Uterus (tissue), 4 donors: ENCODE measurements around the gene ZNF217. TPM values are rescaled to one million over a fixed set of nuclear protein-coding genes. Genes with fewer than 3 reads are reported as not detected.
"Not testable (repeated sequence)": the region's sequence is repeated elsewhere in the genome, so short reads cannot be mapped to it uniquely, and the experiment has no call there.

ENCODE experiments used
- DNase-seq, 2 donors: peaks; one replicate each; pipeline ENCODE4 v3.0.0-alpha.2; 2019 to 2020
- H3K27ac ChIP-seq, 2 donors: fragments of 200-600 bp; sonication (generic); 1 replicate in 1 of 2; 2 replicates in 1 of 2; pipeline ENCODE4 v1.5.1; 2016 to 2018
- H3K27me3 ChIP-seq, 2 donors: fragments of 200-600 bp; sonication (generic); one replicate each; pipeline ENCODE4 v1.5.1; 2018 to 2019; ENCODE audit warnings: control low read depth in 1 of 2
- H3K36me3 ChIP-seq, 2 donors: fragments of 200-600 bp; sonication (generic); one replicate each; pipeline ENCODE4 v1.5.1; 2019; ENCODE audit warnings: control low read depth in 1 of 2
- H3K4me1 ChIP-seq, 2 donors: fragments of 200-600 bp; sonication (generic); one replicate each; pipeline ENCODE4 v1.5.1; 2018 to 2019; ENCODE audit warnings: control low read depth in 1 of 2
- H3K4me3 ChIP-seq, 2 donors: fragments of 200-600 bp; sonication (generic); 1 replicate in 1 of 2; 2 replicates in 1 of 2; pipeline ENCODE4 v1.5.1; 2018 to 2019; ENCODE audit warnings: mild to moderate bottlenecking in 1 of 2
- H3K9me3 ChIP-seq, 2 donors: fragments of 200-600 bp; sonication (generic); one replicate each; pipeline ENCODE4 v1.5.1; 2019; ENCODE audit warnings: control low read depth in 1 of 2
- POLR2A ChIP-seq, 2 donors: fragments of 450-650 bp; IDR thresholded peaks; one replicate each; pipeline ENCODE4 v1.6.1; 2016; ENCODE audit warnings: antibody characterized with exemption in 2 of 2, mild to moderate bottlenecking in 1 of 2, moderate library complexity in 1 of 2
- intact Hi-C: fragments of 100-400 bp; cut with DNase I; formaldehyde crosslinking; loops from one replicate; pipeline ENCODE4 v1.15.1; 2023; ENCODE audit warnings: low total_unique reads
- total RNA-seq, 4 donors: library from RNA; depleted of rRNA in 3 of 4; stranded (reverse); fragments of >200 nt in 3 of 4; gene quantifications; one replicate each; pipeline versions ENCODE4 v1.1.0 to v1.2.4, GENCODE V29; 2014 to 2023
- TF ChIP-seq, protein P1 (sequence below), 4 experiments: fragments of 200-600 bp in 2 of 4; fragments of 450-650 bp in 2 of 4; sonication (generic) in 2 of 4; IDR thresholded peaks; one replicate each; pipeline ENCODE4 v1.5.1; 2016 to 2019; ENCODE audit warnings: antibody characterized with exemption in 4 of 4, mild to moderate bottlenecking in 2 of 4, moderate library complexity in 1 of 4
- donor health status: DM: yes; HTN: yes; CAD: no.

The ZNF217 gene
- total RNA-seq, 4 donors from 2014 or later = 7.4 to 37.8 (median 18.4) TPM

DNA sequence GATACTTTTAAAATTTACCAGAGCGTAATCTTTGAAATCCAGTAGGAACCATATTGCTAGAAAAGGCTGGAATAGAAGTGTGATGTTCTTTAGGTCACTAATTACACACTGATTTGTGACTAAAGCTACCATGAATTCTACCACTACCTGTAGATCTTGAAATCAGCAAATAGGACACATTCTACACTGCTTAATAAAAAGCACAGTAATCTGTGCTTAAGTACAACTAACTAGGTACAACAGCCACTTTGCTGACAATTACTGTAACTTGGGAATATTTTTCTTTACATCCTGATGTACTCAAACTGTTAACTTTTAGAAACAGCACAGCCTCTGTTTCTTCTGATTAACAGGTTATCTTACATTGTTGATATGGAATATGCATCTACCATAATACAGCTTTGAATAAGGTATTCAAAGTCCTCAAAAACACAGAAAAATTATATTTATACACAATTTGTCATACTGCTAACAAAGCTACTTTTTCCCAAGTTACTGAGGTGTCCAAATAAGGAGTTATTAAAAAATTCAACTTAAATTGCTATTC, 6.4 kb downstream of the ZNF217 start:
- DNase-seq, intact Hi-C loops, H3K36me3 ChIP-seq, H3K4me3 ChIP-seq, H3K9me3 ChIP-seq, H3K27me3 ChIP-seq, H3K4me1 ChIP-seq: not testable (repeated sequence)
- H3K27ac ChIP-seq = peak overlapping the region; percentile 46 to 57

DNA sequence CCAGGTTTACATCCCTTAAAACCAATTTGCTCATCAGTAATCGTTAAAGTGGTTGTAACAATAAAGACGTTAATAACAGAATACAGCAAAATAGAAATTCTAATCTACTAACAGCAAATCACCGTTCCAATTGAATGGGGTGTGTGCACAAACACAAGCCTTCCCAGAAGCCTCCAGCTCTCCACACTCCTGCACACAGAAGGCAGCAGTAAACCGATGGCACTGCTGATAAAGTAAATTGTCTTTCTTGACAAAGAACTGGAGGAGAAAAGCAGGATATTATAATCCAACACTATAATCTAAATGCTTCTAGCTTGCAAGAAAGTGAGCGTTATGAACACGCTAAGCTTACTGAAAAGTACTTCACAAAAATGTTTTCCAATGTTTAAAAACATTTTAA, 7.0 kb downstream of the ZNF217 start:
- H3K9me3 ChIP-seq = no peaks in the 10 kb centered on the region
- peaks cover 0 to 3% of the 10 kb centered on the region in 2 donors for H3K4me1 ChIP-seq
- H3K27ac ChIP-seq = peak overlapping the region; percentile 46 to 57
- no peak for DNase-seq
- H3K27me3 ChIP-seq = no peaks in the 10 kb centered on the region
- H3K36me3 ChIP-seq = no peaks in the 10 kb centered on the region
- no peak overlapping the region for H3K4me3 ChIP-seq
- intact Hi-C loops = no loop called here
- no peak for TF ChIP-seq POLR2A (IDR thresholded peaks at IDR 0.05)
- TF ChIP-seq, protein P1, sequence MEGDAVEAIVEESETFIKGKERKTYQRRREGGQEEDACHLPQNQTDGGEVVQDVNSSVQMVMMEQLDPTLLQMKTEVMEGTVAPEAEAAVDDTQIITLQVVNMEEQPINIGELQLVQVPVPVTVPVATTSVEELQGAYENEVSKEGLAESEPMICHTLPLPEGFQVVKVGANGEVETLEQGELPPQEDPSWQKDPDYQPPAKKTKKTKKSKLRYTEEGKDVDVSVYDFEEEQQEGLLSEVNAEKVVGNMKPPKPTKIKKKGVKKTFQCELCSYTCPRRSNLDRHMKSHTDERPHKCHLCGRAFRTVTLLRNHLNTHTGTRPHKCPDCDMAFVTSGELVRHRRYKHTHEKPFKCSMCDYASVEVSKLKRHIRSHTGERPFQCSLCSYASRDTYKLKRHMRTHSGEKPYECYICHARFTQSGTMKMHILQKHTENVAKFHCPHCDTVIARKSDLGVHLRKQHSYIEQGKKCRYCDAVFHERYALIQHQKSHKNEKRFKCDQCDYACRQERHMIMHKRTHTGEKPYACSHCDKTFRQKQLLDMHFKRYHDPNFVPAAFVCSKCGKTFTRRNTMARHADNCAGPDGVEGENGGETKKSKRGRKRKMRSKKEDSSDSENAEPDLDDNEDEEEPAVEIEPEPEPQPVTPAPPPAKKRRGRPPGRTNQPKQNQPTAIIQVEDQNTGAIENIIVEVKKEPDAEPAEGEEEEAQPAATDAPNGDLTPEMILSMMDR (IDR thresholded peaks at IDR 0.05) = no peak

DNA sequence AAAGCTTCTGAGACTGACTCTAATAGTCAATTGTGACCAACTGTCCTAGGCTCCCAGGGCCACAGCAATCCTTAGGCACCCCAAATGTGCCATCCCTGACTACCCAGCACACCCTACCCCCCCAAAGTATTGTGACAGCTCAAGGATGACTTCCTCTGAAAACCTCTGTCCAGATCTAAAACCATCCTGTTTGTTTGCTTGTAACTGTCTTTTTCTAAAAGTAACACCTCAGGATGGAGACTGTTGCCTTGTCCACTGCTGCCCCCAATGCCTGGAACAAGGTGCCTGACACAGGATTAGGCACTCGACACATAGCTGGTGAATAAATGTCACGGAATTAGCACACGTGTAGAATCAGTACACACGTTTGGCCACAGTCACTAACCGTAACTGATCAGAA, 7.7 kb downstream of the ZNF217 start:
- H3K27ac ChIP-seq = peak overlapping the region; percentile 48 to 83

DNA sequence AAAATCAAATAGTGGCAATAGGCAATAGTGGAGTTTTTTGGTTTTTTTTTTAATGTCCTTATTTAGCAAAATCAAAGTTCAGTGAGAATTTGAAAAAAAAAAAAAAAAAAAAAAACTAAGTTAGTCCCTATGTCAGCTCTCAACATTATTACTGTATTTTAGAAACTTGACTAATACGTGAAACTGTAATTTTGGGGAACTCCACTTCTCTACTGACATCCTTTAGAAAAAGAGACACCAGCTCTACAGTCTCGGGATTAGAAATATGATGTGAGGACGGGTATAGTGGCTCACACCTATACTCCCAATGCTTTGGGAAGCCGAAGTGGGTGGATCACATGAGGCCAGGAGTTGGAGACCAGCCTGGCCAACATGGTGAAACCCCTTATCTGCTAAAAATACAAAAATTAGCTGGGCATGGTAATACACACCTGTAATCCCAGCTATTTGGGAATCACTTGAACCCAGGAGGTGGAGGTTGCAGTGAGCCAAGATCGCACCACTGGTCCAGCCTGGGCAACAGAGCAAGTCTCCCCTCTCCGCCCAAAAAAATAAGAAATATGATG, 8.6 kb downstream of the ZNF217 start:
- peak overlapping the region; percentile 58 to 83 for H3K27ac ChIP-seq
- H3K4me3 ChIP-seq, H3K27me3 ChIP-seq, DNase-seq, H3K9me3 ChIP-seq, intact Hi-C loops, H3K4me1 ChIP-seq, H3K36me3 ChIP-seq: not testable (repeated sequence)

More for the DNA sequence above, 7.7 kb downstream of the ZNF217 start:
- intact Hi-C loops, H3K9me3 ChIP-seq, H3K4me3 ChIP-seq, H3K36me3 ChIP-seq, H3K27me3 ChIP-seq, H3K4me1 ChIP-seq, DNase-seq: not testable (repeated sequence)

DNA sequence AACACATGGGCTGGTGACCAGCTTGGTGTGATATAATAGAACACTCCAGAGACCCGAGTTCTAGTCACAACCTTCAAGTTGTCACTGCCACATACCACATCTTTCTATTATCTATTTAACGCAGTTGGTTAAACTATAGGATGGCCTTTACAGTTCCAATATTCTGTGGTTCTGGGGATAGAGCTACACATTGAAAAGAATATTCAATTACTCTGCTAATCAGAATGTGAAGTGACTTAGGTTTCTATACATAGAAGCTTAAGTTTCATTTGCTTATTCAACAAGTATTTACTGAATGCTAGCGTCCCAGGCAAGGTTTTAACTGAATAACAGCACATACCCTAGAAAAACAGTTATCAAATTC, 9.1 kb downstream of the ZNF217 start:
- intact Hi-C loops = loop anchor here (5.0 kb wide), 1 partner anchor 338 kb away; no protein-coding TSS in a partner anchor
- H3K4me1 ChIP-seq = peaks cover 12 to 14% of the 10 kb centered on the region in 2 donors
- H3K9me3 ChIP-seq, H3K36me3 ChIP-seq, H3K27me3 ChIP-seq, H3K4me3 ChIP-seq, DNase-seq: not testable (repeated sequence)
- H3K27ac ChIP-seq = peak overlapping the region; percentile 58 to 83

DNA sequence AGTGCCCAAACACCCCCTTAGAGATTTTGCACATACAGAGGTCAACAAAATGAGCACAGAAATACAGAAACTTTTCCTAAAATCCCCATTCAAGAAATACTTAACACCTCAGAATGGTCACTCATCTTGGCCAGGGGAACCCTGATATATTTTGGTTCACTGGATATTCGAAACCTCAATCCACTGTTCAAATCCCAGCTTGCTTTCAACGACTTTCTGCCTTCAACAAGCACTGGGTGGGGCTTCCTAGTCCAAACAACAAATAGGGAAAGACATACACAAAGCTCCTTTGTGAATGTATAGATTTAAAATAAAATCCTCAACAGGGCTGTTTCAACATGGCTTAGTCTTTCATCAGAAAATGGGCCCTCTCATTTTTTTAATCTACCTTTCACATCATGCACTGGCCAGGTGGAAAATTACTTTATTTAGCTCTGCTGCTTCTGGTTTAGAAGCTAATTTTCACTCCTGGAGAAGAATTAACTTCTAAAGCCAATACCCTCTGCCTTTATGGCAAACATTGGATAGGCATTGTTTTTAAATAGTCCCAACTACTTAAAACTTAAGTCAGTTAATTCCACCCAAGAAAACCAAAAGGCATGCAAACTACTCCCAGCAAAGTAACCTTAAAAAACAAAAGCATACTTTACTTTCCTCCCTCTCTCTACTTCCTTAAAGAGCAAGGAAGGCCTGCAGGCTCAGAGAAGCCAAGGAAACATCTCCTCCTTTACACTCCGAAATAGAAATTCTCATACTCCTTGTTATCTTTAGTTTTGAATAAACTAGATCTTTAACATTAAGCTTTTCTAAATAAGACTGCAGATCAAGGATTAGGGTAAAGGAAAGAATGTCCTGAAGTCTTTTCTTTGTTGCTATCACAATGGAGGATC, 9.7 kb downstream of the ZNF217 start:
- Histone ChIP-seq H3K4me1 (peaks cover 12 to 14% of the 10 kb centered on the region in 2 donors), H3K27ac (peak overlapping the region; percentile 58 to 83)
- H3K27me3 ChIP-seq, H3K36me3 ChIP-seq, H3K9me3 ChIP-seq, H3K4me3 ChIP-seq, DNase-seq: not testable (repeated sequence)
- intact Hi-C loops = loop anchor here (5.0 kb wide), 1 partner anchor 338 kb away; no protein-coding TSS in a partner anchor

DNA sequence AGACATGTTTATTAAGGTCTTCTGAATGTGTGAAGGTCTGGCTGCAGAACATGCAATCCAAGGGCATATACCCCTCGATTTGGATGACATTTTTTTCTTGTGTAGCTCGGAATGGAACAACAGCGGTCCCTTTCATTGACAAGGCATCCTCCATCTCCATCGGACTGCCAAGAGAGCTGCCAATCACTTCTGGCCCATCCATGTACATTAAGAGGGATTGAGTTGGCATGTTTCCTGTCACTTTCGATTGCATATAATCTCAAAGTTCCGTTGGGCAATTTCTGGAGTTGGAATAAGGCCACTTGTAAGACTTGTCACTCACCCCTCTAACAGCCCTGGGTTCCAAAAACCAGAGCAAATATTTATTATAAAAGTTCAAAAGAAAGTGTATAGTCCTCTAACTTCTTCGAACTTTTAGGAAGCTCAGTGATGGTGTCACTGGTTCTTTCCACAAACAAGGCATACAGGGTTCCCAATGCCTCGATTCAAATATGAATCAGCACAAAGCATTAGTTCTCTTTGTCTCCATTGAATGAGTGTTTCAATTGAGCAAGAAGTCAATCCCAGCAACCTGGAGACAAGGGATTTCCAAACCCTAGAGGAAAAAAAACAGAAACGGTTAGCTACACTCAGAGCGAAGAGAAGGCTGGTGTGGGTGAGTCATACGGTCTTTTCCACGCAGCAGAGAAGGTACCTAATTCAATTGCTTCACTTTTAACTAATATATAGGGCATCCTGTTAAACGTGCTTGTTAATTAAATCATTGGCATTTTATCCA, 10.9 kb downstream of the ZNF217 start:
- H3K27ac ChIP-seq = peak overlapping the region; percentile 66 to 83
- peak in 1 of 2 donors; percentile 16 for TF ChIP-seq POLR2A (IDR thresholded peaks at IDR 0.05)
- TF ChIP-seq, protein P1 (IDR thresholded peaks at IDR 0.05) = no peak
- no peaks in the 10 kb centered on the region for H3K9me3 ChIP-seq
- H3K4me3 ChIP-seq = no peak overlapping the region
- DNase-seq = peak; percentile 35 to 66
- intact Hi-C loops = loop anchor here (5.0 kb wide), 1 partner anchor 340 kb away; no protein-coding TSS in a partner anchor
- H3K27me3 ChIP-seq = no peaks in the 10 kb centered on the region
- peaks cover 12 to 14% of the 10 kb centered on the region in 2 donors for H3K4me1 ChIP-seq
- H3K36me3 ChIP-seq = no peaks in the 10 kb centered on the region
